ENCODE results near the gene TADA2B.
"Not testable (repeated sequence)": the region's sequence is repeated elsewhere in the genome, so short reads cannot be mapped to it uniquely, and the experiment has no call there.

Gene TADA2B

DNA sequence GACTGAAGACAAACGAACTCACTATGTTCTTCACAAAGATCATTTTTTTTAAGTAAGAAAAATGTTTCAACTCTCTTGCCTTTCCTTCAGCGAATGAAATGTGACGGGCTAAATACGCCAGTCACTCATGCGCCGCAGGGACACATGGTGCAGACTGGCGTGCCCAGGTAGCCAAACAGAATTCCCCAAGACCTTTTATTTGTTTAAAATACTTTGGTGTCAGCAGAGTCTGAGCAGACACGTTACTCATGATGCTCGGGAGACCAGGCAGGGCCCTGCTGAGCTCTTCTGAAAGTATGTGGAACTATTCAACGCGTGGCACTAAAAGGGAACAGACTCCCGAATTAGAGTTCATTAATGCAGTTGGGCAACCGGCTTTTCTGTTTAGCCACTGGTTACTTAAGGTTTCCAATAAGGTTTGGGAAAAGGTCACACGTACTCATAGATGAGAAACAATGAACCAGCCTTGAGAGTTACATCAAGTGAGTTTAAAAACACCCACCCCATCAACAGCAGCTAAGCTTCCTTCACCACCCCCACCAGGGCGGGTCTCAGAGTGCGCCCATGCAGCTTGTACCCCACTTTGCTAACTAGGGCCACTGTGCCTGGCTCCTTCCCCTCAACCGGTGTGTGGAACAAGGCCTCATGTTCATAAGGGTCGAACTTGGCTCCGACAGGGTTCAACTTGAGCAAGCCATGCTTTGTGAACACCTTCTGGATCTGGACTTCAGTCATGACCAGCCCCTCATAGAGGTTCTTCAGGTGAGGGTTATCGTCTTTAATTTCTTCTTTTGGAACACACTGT is 17.4 kb downstream of the TADA2B start:
- DNase-seq: no peak

DNA sequence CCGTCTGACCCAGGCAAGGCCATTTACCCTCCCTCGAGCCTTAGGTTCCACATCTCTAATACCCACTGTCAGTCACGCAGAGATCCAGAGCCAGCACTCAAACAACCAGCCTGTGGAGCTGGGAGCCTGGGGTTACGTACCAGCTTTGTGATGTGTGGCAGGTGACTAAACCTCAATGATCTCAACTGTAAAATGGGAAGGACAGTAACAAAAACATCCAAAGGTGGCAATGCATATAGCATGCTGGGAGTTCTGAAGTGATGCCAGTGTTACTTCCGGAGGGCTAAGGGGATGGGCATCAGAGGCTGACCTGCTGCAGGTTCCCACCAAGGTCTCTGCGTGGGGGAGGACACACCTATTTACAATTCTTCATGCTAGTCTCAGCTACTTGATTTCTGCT is 18.6 kb downstream of the TADA2B start:
- DNase-seq: no peak

DNA sequence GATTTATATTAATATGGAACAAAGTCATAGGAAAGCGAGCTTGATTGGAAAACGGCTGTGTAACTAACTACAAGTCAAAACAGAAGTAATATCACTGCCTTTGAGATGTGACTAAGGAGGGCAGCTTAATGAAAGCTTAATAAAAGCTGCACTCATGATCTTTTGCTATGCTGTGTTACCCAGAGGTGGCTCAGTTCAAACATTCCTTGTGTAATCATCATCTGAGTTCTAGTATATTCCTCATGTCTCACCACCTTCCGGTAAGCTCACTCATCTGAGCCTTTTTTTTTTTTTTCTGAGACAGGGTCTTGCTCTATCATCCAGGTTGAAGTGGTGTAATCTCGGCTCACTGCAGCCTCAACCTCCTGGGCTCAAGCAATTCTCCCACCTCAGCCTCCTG is 19.6 kb downstream of the TADA2B start:
- DNase-seq: no peak

DNA sequence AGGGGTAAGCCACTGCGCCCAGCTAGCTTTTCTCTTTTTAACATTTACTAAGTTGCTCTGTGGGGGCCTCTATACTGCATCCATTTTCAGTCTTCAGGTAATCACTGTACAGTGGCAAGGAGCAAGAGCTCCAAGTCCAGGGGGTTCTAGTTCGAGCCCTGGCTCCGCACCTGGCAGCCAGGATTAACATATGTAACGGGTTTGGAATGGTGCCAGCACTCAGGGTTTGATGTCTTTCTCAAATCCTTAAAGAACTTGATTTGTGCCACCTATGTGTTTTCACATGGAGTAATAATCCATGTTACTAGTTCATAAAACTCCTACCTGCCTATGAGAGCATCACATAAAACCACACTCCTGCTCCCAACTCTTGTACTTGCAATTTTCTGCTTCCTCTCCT is 20.2 kb downstream of the TADA2B start:
- no peak for DNase-seq

DNA sequence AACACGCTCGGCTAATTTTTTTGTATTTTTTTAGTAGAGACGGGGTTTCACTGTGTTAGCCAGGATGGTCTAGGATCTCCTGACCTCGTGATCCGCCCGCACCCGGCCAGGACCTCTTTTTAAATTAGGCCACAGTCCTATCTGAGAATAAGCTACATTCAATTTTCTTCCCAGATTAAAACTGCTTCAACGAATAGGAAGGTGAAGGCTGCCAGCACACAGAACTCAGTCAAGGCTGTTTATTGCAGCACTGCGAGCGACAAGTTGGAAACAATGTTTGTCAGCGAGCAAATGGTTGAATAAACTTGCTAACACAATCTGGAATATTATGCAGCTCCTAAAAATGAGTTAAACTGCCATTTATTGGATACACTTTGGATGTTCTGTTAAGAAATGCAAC is 22.8 kb downstream of the TADA2B start:
- no peak for DNase-seq

DNA sequence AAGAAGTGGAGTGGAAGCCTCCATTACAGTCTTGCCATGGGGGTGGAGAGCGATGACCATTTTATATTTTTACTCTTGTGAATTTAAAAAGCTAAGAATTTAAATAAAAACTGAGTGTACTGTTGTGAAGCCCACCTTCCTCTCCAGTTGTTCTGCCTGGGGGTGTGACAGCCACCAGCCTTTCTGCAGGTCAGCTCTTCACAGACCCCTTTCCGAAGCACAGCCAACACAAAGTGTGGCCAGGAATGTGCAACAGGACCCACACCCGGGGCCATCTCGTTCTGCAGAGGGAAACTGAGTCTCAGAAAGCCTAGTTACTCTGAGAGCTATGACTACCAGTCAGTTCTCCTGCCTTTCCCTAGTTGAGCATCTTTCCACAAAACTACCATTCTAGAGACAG is 23.3 kb downstream of the TADA2B start:
- DNase-seq: no peak

DNA sequence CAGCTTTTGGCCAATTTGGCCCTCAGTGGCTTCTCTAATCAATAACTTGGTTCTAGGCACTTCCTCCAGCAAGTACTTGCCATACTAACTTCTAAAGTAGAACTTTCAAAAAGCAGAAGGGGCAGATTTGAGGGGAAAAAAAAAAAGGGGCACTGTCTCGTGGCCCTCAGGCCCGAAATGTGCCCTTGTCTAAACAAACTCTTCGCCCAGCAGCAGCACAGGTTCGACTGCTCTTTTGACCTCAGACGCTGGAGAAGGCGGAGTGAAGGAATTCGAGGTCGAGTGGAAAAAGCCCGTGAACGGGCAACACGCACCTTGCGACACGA is 23.9 kb downstream of the TADA2B start:
- no peak for DNase-seq

DNA sequence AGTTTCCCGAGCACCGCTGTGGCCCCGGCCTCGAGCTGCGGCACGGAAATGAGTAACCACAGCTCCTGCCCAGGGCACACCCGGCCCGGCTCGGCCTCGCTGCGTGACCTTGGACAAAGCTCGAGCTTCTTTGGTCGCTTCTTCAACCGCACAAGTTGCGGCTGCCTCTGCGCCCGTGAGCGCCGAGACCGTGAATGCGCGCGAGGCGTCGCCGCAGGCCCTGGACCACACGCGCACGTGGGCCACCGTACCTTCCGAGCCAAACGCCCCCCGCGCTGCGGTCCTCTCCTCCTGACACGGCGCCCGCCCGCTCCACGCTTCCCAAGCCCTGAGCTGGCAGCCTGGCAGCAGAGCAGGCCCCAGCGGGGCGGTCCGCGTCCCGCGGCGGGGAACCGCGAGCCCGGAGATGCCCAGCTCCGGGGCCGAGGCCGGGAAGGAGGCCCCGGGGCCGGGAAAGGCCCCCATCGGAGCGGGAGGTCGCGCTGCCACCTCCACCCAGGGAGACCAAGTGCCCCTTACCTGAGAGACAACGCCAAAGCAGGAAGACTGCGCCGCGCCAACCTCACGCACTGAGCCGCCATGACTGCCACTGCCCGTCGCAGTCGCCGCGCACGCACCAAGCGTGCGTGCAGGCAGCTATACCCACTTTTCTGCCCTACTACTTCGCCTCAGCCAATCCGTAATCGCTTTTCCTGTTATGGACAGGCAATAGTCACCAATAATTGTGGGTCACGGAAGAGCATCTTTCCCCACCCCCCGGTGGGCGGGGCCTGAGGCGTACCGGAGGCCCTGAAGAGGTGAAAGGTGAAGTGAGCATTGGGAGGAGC is 24.5 kb downstream of the TADA2B start, which contains the start of gene GRPEL1:
TSS of gene GRPEL1 (minus strand) at position 613 of the 827 bp plus-strand sequence. CDS start at position 581, 32 bp downstream.
- DNase-seq: peak; percentile 99

DNA sequence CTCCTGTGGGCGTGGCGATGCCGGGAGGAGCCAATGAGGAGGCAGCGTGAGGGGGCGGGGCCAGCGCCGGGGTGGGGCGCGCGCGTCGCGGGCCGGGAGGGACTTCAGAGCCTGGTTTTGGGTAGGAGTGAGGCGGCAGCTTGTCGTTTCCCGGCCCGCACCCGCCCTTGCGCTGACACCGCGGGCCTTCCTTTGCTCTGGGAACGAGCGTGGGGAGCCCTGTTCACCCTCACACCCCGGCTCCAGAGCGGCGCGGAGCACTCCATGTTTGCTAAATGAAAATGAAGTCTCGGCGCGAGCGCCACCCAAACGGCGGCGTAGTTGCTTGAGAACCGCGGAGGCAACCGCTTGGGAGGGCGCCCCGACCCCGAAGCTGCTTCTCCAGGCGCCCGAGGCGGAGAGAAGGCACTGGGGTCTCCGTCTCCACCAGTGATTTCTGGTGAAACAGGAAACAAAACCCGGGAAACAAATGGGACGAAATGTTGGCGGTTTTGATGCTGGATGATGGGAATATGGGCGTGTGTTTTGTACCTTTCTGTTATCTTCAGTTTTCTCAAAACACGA is 25.2 kb downstream of the TADA2B start:
- DNase-seq: no peak

DNA sequence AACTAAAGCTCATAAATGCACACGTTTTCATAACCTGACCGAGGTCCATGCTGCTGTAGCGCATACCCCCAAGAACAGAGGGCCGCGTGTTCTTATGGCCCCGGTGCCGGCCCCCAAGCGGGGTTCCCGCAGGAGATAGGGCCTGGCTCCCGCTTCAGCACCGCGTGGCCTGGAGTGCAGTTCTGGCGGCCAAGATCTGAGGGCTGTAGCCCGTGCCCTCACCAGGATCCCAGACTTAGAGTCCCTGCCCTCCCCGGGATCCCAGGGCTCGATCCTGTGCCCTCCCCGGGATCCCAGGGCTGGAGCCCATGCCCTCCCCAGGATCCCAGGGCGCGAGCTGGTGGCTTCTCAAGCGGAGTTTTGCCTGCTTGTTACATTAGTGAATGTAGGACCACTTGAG is 25.7 kb downstream of the TADA2B start:
- DNase-seq: no peak

DNA sequence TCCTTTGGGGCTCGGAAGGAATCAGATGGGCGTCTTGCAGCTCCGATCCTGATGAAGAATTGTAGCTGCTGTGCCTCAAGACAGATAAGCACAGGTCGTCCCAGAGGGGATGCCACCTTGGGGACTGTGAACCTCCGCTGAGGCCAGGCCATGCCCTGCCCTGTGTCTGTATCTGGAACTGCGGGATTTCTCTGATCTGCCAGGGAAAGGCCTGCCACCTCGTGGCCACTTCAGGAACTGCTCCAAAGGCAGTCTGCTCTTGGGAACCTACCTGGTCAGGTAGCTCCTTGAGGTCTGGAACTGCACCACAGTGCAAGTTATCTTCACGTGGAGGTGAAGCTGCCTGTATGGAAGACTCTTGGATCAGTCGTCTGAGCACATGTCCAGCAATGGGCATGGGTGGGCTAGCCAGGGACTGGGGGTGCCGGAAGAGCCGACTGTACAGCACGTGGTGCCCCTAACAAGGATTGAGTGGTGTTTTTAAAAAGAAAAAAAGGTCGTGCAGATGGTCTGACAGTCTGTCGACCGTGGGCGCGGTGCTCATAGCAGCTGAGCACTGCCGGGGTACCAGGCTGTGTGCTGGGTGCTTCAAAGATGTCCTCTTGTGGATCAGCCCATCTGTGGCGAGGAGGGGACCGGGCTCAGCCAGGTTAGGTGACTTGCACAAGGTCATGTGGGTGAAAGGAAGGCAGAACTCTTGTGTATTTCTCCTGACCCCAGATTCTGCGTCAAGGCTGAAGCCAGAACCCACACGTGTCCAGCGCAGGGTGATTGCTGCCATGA is 27.7 kb downstream of the TADA2B start:
- DNase-seq: peak; percentile 59

DNA sequence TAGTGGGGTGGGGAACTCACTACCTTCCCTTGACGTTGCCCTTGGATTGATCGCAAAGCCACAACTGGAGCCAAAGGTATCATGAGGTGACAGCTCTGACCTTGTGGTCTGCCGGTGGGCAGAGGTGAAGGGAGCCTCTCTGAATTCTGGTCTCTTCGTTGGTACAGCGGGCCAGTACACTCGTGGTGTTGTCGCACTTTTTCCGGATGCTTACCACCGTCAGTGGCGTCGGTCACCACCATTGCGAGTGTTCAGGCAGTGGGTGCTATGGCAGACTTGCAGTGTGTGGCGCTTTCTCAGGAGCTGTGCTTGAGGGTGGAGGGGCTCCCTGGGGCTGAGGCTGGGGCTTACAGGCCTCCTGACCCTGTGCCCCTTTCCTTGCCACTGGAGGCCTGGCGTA is 29.9 kb downstream of the TADA2B start:
- DNase-seq: no peak

DNA sequence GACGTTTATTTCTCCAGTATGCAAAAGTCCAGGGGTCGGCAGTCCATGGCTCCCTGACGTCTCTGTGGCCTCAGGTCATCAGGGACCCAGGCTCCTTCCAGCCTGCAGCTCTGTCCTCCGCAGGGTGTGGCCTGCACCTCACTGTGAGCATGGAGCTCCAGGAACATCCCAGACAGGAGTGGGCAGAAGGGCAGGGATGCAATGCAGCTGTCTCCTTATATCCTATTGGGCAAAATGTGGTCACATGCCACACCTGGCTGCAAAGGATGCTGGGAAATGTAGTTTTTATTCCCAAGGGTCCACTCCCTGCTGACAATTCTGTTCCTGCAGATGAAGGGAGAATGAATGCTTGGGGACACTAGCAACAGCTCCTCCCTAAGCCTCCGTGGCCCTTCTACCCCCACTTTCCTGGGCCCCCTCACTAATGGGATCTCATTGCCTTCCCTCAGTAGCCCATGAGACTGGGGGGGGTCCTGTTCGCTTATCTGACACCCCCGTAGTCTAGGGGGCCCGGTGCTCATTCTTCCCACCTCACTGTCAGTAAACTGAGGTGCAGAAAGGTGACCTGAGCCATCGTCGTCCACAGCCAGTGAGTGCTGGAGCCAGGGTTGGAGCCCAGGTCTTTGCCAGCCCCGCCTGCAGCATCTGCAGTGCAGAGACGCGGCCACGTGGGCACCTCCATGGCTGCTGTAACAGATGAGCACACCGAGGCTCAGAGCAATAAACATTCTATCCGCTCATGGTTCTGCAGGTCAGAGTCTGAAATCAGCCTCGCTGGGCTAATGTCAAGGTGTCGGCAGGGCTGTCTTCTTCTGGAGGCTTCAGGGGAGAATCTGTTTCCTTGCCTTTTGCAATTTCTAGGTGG is 30.6 kb downstream of the TADA2B start:
- DNase-seq: peak; percentile 19

DNA sequence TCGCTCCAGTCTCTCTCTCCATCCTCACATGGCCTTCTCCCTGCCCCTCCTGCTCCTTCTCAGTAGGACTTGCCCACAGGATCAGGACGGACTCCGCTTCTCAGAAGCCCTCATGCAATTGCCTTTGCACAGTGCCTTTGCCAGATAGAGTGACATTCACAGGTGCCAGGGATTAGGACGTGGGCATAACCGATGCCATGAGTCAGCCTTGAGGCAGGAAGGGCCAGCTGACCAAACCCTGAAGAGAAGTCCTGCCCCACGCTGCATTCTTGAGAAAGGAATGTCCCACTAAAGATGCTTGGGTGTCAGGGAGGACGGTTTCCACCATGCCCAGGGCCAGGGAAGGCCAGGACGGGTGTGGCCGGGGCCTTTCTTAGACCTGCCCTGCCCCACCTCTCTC is 31.3 kb downstream of the TADA2B start:
- DNase-seq: no peak

DNA sequence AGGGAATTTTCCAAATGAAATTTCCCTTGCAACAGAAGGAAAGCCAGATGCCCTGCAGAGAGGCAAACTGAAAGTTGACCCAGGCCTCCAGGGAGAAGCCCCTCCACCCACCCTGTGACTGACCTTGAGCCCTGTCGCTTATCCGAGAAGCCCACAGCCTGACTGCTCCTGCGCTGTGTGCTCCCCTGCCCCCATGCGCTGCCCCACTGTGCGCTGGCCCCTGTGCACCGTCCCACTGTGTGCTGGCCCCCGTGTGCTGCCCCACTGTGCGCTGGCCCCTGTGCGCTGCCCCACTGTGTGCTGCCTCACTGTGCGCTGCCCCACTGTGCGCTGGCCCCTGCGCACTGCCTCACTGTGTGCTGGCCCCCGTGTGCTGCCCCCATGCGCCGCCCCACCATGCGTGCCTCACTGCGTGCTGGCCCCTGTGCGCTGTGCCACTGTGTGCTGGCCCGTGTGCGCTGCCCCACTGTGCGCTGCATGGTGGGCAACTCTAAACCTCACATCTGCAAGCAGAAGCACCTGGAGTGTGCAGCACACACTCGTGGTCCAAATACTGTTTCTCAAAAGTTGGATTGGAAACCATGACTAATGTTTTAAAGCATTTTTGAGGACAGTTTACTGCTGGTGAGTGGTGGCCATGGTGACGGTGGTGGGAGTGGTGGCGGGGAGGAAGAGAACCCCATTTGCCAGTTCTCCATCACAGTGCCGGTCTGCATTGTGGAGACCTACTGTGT is 33.0 kb downstream of the TADA2B start:
- no peak for DNase-seq

DNA sequence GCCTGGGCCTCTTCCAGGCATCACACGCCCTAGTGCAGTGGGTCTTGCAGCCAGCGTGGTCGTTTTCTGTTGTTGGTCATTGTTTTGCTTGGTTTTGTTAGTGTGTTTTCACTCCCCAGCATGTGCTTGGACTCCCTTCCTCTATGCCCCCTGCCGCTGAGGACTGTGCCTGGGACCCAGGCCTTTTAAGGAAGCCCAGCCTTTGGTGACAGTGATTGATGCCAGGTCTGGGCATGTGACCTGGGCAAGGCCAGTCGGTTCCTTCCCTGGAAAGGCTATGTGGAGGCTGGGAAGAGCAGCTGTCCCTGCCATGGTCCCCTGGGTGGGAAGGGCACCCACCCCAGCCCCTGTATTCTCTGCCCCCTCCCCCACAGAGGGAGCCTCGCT is 33.5 kb downstream of the TADA2B start:
- DNase-seq: no peak

DNA sequence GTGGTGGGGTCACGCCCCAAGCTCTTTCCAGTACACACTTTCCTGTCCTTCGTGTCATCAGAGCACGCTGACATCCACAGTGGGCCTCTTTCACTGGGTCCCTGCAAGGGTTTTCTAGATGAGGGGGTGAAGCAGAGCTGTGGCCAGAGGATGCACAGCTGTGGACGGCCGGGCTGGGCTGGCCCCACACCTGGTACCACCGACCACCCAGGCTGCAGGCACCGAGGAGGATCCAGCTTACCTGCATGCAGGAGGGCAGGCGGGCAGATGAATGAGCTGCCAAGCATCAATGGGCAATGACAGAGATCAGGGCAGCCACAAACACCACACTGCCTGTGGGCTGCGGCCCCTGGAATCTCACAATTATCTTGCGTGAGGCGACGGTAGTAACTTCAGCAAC is 34.2 kb downstream of the TADA2B start:
- DNase-seq: no peak

DNA sequence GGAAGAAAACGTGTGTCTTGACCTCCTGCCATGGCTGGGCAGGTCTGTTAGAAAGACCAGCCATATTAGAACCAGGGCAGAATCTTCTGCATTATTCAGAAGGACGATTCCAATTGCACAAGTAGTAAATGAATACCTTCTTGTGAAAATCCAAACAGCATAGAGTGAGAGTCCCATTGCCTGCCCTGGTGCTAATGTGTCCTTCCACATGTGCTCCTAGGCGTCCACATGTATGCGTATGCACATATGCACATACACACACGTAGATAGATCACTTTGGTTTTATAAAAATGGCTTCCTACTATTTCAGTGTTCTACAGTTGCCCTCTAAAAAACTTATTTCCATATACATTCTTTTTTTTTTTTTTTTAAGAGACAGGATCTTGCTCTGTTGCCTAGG is 34.9 kb downstream of the TADA2B start:
- no peak for DNase-seq

DNA sequence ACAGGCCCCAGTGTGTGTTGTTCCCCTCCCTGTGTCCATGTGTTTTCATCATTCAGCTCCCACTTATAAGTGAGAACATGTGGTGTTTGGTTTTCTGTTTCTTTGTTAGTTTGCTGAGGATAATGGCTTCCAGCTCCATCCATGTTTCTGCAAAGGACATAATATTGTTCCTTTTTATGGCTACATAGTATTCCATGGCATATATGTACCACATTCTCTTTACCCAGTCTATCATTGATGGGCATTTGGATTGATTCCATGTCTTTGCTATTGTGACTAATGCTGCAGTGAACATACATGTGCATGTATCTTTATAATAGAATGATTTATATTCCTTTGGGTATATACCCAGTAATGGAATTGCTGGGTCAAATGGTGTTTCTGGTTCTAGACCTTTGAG is 36.3 kb downstream of the TADA2B start:
- DNase-seq: not testable (repeated sequence)

DNA sequence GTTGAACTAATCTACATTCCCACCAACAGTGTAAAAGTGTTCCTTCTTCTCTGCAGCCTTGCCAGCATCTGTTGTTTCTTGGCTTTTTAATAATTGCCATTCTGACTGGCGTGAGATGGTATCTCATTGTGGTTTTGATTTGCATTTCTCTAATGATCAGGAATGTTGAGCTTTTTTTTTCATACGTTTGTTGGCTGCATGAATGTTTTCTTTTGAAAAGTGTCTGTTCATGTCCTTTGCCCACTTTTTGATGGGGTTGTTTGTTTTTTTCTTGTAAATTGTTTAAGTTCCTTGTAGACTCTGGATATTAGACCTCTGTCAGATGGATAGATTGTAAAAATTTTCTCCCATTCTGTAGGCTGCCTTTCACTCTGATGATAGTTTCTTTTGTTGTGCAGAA is 36.7 kb downstream of the TADA2B start:
- not testable (repeated sequence) for DNase-seq

Data from NCI-H1092 (cell line).